GM23338 (cell line): ENCODE data around the gene CELF2. TPM values are rescaled to one million over a fixed set of nuclear protein-coding genes. Genes with fewer than 3 reads are reported as not detected.
A peak's percentile ranks its signal among the peaks of the same experiment; 100 is the strongest.

Experiments used
- ATAC-seq: fragments of 200-7000 bp; cut with Tn5 transposase; 3 replicates; pipeline ENCODE4 v1.9.1; 2020
- DNase-seq: peaks from one replicate; pipeline ENCODE4 v3.0.0-alpha.2; 2015; ENCODE audit warnings: low spot score
- H2AFZ ChIP-seq: fragments of 200-600 bp; sonication (generic); 2 replicates; pipeline ENCODE4 v1.8.0; 2016; ENCODE audit warnings: antibody characterized with exemption, mild to moderate bottlenecking, moderate library complexity
- H3F3A ChIP-seq: fragments of 200-600 bp; sonication (generic); replicated peaks from 2 replicates; pipeline ENCODE4 v1.8.0; 2017; ENCODE audit warnings: antibody characterized with exemption, mixed run types, low read depth
- H3K27ac ChIP-seq: fragments of 200-600 bp; sonication (generic); 2 replicates; pipeline ENCODE4 v1.6.1; 2016; ENCODE audit warnings: low read depth
- H3K27me3 ChIP-seq: fragments of 200-600 bp; sonication (generic); 2 replicates; pipeline ENCODE4 v1.8.0; 2016; ENCODE audit warnings: mild to moderate bottlenecking, mixed run types, moderate library complexity; ENCODE audit not compliant: insufficient read depth
- H3K36me3 ChIP-seq: fragments of 200-600 bp; sonication (generic); 2 replicates; pipeline ENCODE4 v1.8.0; 2016; ENCODE audit warnings: mild to moderate bottlenecking; ENCODE audit not compliant: insufficient read depth
- H3K4me1 ChIP-seq: fragments of 200-600 bp; sonication (generic); 2 replicates; pipeline ENCODE4 v1.8.0; 2016; ENCODE audit warnings: mild to moderate bottlenecking, moderate library complexity; ENCODE audit not compliant: insufficient read depth
- H3K4me2 ChIP-seq: fragments of 200-600 bp; sonication (generic); 2 replicates; pipeline ENCODE4 v1.7.1; 2017; ENCODE audit warnings: mixed run types
- H3K4me3 ChIP-seq: fragments of 200-600 bp; sonication (generic); 2 replicates; pipeline ENCODE4 v1.6.1; 2016; ENCODE audit warnings: mixed run types
- H3K79me2 ChIP-seq: fragments of 200-600 bp; sonication (generic); replicated peaks from 2 replicates; pipeline ENCODE4 v1.8.0; 2017; ENCODE audit warnings: mild to moderate bottlenecking; ENCODE audit not compliant: insufficient read depth
- H3K9me2 ChIP-seq: fragments of 200-600 bp; sonication (generic); 2 replicates; pipeline ENCODE4 v1.8.0; 2017; ENCODE audit not compliant: insufficient read depth
- H4K20me1 ChIP-seq: fragments of 200-600 bp; sonication (generic); replicated peaks from 2 replicates; pipeline ENCODE4 v1.8.0; 2017; ENCODE audit warnings: mild to moderate bottlenecking; ENCODE audit not compliant: insufficient read depth
- H3K27ac Mint-ChIP-seq: 2 replicates; pipeline ENCODE4 v1.8.0; 2020; ENCODE audit warnings: inconsistent platforms, mild to moderate bottlenecking, moderate library complexity, mixed read lengths
- H3K27me3 Mint-ChIP-seq: 3 replicates; pipeline ENCODE4 v1.8.0; 2022; ENCODE audit warnings: low read depth, mild to moderate bottlenecking, moderate library complexity, mixed read lengths, inconsistent platforms; ENCODE audit not compliant: insufficient read depth, poor library complexity
- H3K36me3 Mint-ChIP-seq: 3 replicates; pipeline ENCODE4 v1.8.0; 2021; ENCODE audit warnings: low read depth, mild to moderate bottlenecking, inconsistent platforms, moderate library complexity, mixed read lengths
- H3K4me1 Mint-ChIP-seq: 3 replicates; pipeline ENCODE4 v1.8.0; 2020; ENCODE audit warnings: mild to moderate bottlenecking, inconsistent platforms, mixed read lengths
- H3K4me3 Mint-ChIP-seq: 3 replicates; pipeline ENCODE4 v1.8.0; 2021; ENCODE audit warnings: moderate library complexity, mild to moderate bottlenecking, inconsistent platforms, mixed read lengths
- H3K9me3 Mint-ChIP-seq: 3 replicates; pipeline ENCODE4 v1.8.0; 2020; ENCODE audit warnings: moderate library complexity, mild to moderate bottlenecking, inconsistent platforms, mixed read lengths
- CREB1 ChIP-seq: fragments of 250-450 bp; sonication (Bioruptor Pico); IDR thresholded peaks from 2 replicates; pipeline ENCODE4 v1.5.0; 2020; ENCODE audit warnings: low read depth, mild to moderate bottlenecking, moderate library complexity
- EZH2 ChIP-seq: fragments of 200-600 bp; sonication (generic); IDR thresholded peaks from one replicate; pipeline ENCODE4 v1.8.0; 2017; ENCODE audit warnings: antibody characterized with exemption, mild to moderate bottlenecking, low read depth; ENCODE audit not compliant: unreplicated experiment
- EZH2phosphoT487 ChIP-seq: fragments of 200-600 bp; sonication (generic); IDR thresholded peaks from one replicate; pipeline ENCODE4 v1.8.1; 2018; ENCODE audit warnings: antibody characterized with exemption; ENCODE audit not compliant: unreplicated experiment
- JUNB ChIP-seq: IDR thresholded peaks from one replicate; pipeline ENCODE4 v1.6.1; 2016; ENCODE audit warnings: antibody characterized with exemption; ENCODE audit not compliant: unreplicated experiment
- NANOG ChIP-seq: IDR thresholded peaks from 2 replicates; pipeline ENCODE4 v1.6.1; 2016; ENCODE audit warnings: antibody characterized with exemption, borderline replicate concordance
- POLR2AphosphoS5 ChIP-seq: IDR thresholded peaks from 2 replicates; pipeline ENCODE4 v1.6.1; 2016; ENCODE audit warnings: antibody characterized with exemption, low read depth
- STAT1 ChIP-seq: IDR thresholded peaks from one replicate; pipeline ENCODE4 v1.6.1; 2016; ENCODE audit warnings: antibody characterized with exemption; ENCODE audit not compliant: unreplicated experiment
- ZNF114 ChIP-seq: fragments of 250-450 bp; sonication (Bioruptor Pico); IDR thresholded peaks from 2 replicates; pipeline ENCODE4 v1.5.0; 2020; ENCODE audit warnings: mild to moderate bottlenecking, moderate library complexity
- ZNF331 ChIP-seq: fragments of 250-450 bp; sonication (Bioruptor Pico); IDR thresholded peaks from 2 replicates; pipeline ENCODE4 v1.5.0; 2020; ENCODE audit warnings: low read depth, mild to moderate bottlenecking, moderate library complexity
- ZNF462 ChIP-seq: fragments of 250-450 bp; sonication (Bioruptor Pico); IDR thresholded peaks from 2 replicates; pipeline ENCODE4 v1.5.0; 2020; ENCODE audit warnings: mild to moderate bottlenecking, moderate library complexity
- polyA plus RNA-seq: library from polyadenylated mRNA; unstranded; fragments of >200 nt; fragmentation: Nextera tagmentation; extraction: Ambion mirVana; gene quantifications from 2 replicates; pipeline ENCODE4 v1.2.1, GENCODE V29; 2016
- total RNA-seq: library from RNA; depleted of rRNA; stranded (reverse); fragments of >200 nt; shearing (Covaris generic); gene quantifications from 2 replicates; pipeline ENCODE4 v1.2.3, GENCODE V29; 2014
- TF ChIP-seq, protein P1 (sequence below), 2 experiments: fragments of 200-600 bp in 1 of 2; sonication (generic) in 1 of 2; conservative IDR thresholded peaks; 2 replicates each; pipeline versions ENCODE4 v1.5.1 to v1.6.1; 2016 to 2017; ENCODE audit warnings: antibody characterized with exemption in 2 of 2, low read depth in 2 of 2, mild to moderate bottlenecking in 2 of 2, moderate library complexity in 1 of 2

The CELF2 gene
- total and polyA plus RNA-seq, 2 experiments from 2014 or later, result 18.1 to 22.5 TPM

GRCh38 chr10:11036424-11037011 is 18.8 kb downstream of the CELF2 start:
- 0 out of 2 replicates have a peak overlapping the region, but pooled peaks have one; percentile 28 for H3K4me2 ChIP-seq
- no peaks in the 10 kb centered on the region for H3F3A ChIP-seq
- peaks cover 12% of the 10 kb centered on the region for H3K4me1 ChIP-seq
- Mint-ChIP-seq H3K4me1 (peaks cover 33% of the 10 kb centered on the region), H3K4me3 (no peak overlapping the region), H3K9me3 (no peaks in the 10 kb centered on the region), H3K27ac (0 out of 2 replicates have a peak overlapping the region, but pooled peaks have one; percentile 6), H3K36me3 (no peaks in the 10 kb centered on the region), H3K27me3 (no peaks in the 10 kb centered on the region)
- H3K27ac ChIP-seq, result no peak overlapping the region
- ATAC-seq (peak; percentile 91), DNase-seq (peak; percentile 77)
- no peaks in the 10 kb centered on the region for H3K36me3 ChIP-seq
- H3K9me2 ChIP-seq, result no peaks in the 10 kb centered on the region; the same call in 1 of the 2 replicates
- no peak overlapping the region for H3K4me3 ChIP-seq
- H3K27me3 ChIP-seq, result no peaks in the 10 kb centered on the region
- no peak overlapping the region for H2AFZ ChIP-seq
- H3K79me2 ChIP-seq, result peaks cover 15% of the 10 kb centered on the region
- H4K20me1 ChIP-seq, result no peaks in the 10 kb centered on the region
- no peak for TF ChIP-seq JUNB
- TF ChIP-seq, protein P1, sequence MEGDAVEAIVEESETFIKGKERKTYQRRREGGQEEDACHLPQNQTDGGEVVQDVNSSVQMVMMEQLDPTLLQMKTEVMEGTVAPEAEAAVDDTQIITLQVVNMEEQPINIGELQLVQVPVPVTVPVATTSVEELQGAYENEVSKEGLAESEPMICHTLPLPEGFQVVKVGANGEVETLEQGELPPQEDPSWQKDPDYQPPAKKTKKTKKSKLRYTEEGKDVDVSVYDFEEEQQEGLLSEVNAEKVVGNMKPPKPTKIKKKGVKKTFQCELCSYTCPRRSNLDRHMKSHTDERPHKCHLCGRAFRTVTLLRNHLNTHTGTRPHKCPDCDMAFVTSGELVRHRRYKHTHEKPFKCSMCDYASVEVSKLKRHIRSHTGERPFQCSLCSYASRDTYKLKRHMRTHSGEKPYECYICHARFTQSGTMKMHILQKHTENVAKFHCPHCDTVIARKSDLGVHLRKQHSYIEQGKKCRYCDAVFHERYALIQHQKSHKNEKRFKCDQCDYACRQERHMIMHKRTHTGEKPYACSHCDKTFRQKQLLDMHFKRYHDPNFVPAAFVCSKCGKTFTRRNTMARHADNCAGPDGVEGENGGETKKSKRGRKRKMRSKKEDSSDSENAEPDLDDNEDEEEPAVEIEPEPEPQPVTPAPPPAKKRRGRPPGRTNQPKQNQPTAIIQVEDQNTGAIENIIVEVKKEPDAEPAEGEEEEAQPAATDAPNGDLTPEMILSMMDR (conservative IDR thresholded peaks at IDR 0.05; ENCODE audit: low read depth in 2 of 2), result peak; percentile 74 to 86

GRCh38 chr10:11037991-11038390 is 20.3 kb downstream of the CELF2 start:
- Histone ChIP-seq H4K20me1 (no peaks in the 10 kb centered on the region), H3K9me2 (no peaks in the 10 kb centered on the region), H3K4me1 (peaks cover 12% of the 10 kb centered on the region), H3F3A (no peaks in the 10 kb centered on the region), H3K27me3 (no peaks in the 10 kb centered on the region), H3K4me2 (no peak overlapping the region), H3K36me3 (no peaks in the 10 kb centered on the region), H2AFZ (no peak overlapping the region), H3K27ac (no peak overlapping the region), H3K79me2 (peaks cover 18% of the 10 kb centered on the region), H3K4me3 (no peak overlapping the region)
- H3K27ac Mint-ChIP-seq, result no peak overlapping the region
- H3K9me3 Mint-ChIP-seq, result no peaks in the 10 kb centered on the region
- H3K4me3 Mint-ChIP-seq, result no peak overlapping the region
- H3K4me1 Mint-ChIP-seq, result peaks cover 33% of the 10 kb centered on the region
- no peak for ATAC-seq
- no peak for DNase-seq
- no peaks in the 10 kb centered on the region for H3K27me3 Mint-ChIP-seq
- no peaks in the 10 kb centered on the region for H3K36me3 Mint-ChIP-seq
- TF ChIP-seq POLR2AphosphoS5 (no peak), NANOG (no peak), ZNF462 (no peak), ZNF114 (CRISPR knock-in tag) (no peak), CREB1 (CRISPR knock-in tag) (no peak), ZNF331 (no peak), EZH2 (no peak), EZH2phosphoT487 (no peak), STAT1 (no peak)
